IMR-90 (cell line): Measurements from ENCODE around the gene ZC3H7B. TPM values are rescaled to one million over a fixed set of nuclear protein-coding genes. Genes with fewer than 3 reads are reported as not detected.
A peak's percentile ranks its signal among the peaks of the same experiment; 100 is the strongest.

Experiments
- ATAC-seq: fragments of 200-7000 bp; cut with Tn5 transposase; 2 replicates; pipeline ENCODE4 v1.9.1; 2020; ENCODE audit warnings: low read depth, mild to moderate bottlenecking, moderate library complexity
- BruUV-seq: library from RNA; stranded (reverse); fragments of 400-500 nt; replicated peaks from 2 replicates; lab custom pipeline; 2021; lab: Mats Ljungman, UMichigan
- CTCF ChIA-PET: fragments of 300-600 bp; formaldehyde crosslinking; extraction: SDS; loops from one replicate; lab custom pipeline; 2021; ENCODE audit warnings: antibody characterized with exemption; lab: Yijun Ruan, JAX
- POLR2A ChIA-PET: fragments of 300-600 bp; sonication (Branson Sonifier 250); formaldehyde crosslinking; loops from one replicate; lab custom pipeline; 2022; ENCODE audit warnings: antibody characterized with exemption; ENCODE audit not compliant: unreplicated experiment; lab: Charles Lee
- DNase-seq: peaks from one replicate; pipeline ENCODE4 v3.0.0; 2013
- H2AFZ ChIP-seq: replicated peaks from 2 replicates; pipeline ENCODE3; 2013; ENCODE audit warnings: low read length, mild to moderate bottlenecking; ENCODE audit not compliant: poor library complexity
- H2AK5ac ChIP-seq: 2 replicates; pipeline ENCODE4 v1.6.1; 2013; ENCODE audit warnings: low read depth, low read length, inconsistent platforms
- H2AK9ac ChIP-seq: replicated peaks from 2 replicates; pipeline ENCODE3; 2013; ENCODE audit warnings: mild to moderate bottlenecking, low read depth, low read length, moderate library complexity; ENCODE audit not compliant: poor library complexity
- H2BK120ac ChIP-seq: 2 replicates; pipeline ENCODE4 v1.6.1; 2013; ENCODE audit warnings: low read depth, low read length, inconsistent platforms
- H2BK15ac ChIP-seq: 3 replicates; pipeline ENCODE4 v1.6.1; 2013; ENCODE audit warnings: low read depth, low read length, inconsistent platforms
- H2BK20ac ChIP-seq: 2 replicates; pipeline ENCODE4 v1.6.1; 2013; ENCODE audit warnings: low read depth, mild to moderate bottlenecking, inconsistent platforms, low read length, moderate library complexity
- H2BK5ac ChIP-seq: 2 replicates; pipeline ENCODE4 v1.6.1; 2013; ENCODE audit warnings: mild to moderate bottlenecking, low read depth, low read length, inconsistent platforms; ENCODE audit not compliant: poor library complexity, severe bottlenecking
- H3K14ac ChIP-seq: replicated peaks from 2 replicates; pipeline ENCODE4 v1.6.1; 2013; ENCODE audit warnings: low read depth, low read length, inconsistent platforms
- H3K18ac ChIP-seq: 2 replicates; pipeline ENCODE4 v1.6.1; 2013; ENCODE audit warnings: low read depth, low read length, control low read depth
- H3K23ac ChIP-seq: 2 replicates; pipeline ENCODE4 v1.6.1; 2013; ENCODE audit warnings: low read depth, low read length, inconsistent platforms
- H3K27ac ChIP-seq: 2 replicates; pipeline ENCODE4 v1.5.1; 2013; ENCODE audit warnings: mild to moderate bottlenecking, control low read depth, low read length; ENCODE audit not compliant: insufficient read depth
- H3K27me3 ChIP-seq: 2 replicates; pipeline ENCODE4 v1.6.1; 2013; ENCODE audit warnings: low read length; ENCODE audit not compliant: control insufficient read depth, insufficient read depth
- H3K36me3 ChIP-seq: 2 replicates; pipeline ENCODE4 v1.6.1; 2013; ENCODE audit warnings: low read length, mixed read lengths; ENCODE audit not compliant: control insufficient read depth, insufficient read depth
- H3K4ac ChIP-seq: 2 replicates; pipeline ENCODE4 v1.6.1; 2013; ENCODE audit warnings: low read depth, low read length, inconsistent platforms
- H3K4me1 ChIP-seq: 2 replicates; pipeline ENCODE4 v1.6.1; 2013; ENCODE audit warnings: low read length, mixed read lengths; ENCODE audit not compliant: control insufficient read depth, insufficient read depth
- H3K4me2 ChIP-seq: 2 replicates; pipeline ENCODE4 v1.6.1; 2013; ENCODE audit warnings: low read depth, mild to moderate bottlenecking, control low read depth, low read length, moderate library complexity
- H3K4me3 ChIP-seq: 2 replicates; pipeline ENCODE4 v1.5.1; 2013; ENCODE audit warnings: low read depth, mild to moderate bottlenecking, control low read depth, low read length, moderate library complexity; ENCODE audit not compliant: insufficient read depth
- H3K56ac ChIP-seq: 2 replicates; pipeline ENCODE4 v1.6.1; 2013; ENCODE audit warnings: low read length, inconsistent platforms; ENCODE audit not compliant: insufficient read depth; ENCODE audit errors: extremely low read depth
- H3K79me1 ChIP-seq, 2 experiments: 2 replicates each; pipeline ENCODE4 v1.6.1; 2013; ENCODE audit warnings: low read length in 2 of 2, inconsistent platforms in 1 of 2, low read depth in 1 of 2
- H3K9ac ChIP-seq: 2 replicates; pipeline ENCODE4 v1.6.1; 2013; ENCODE audit warnings: low read depth, low read length, control low read depth
- H3K9me1 ChIP-seq: 2 replicates; pipeline ENCODE4 v1.6.1; 2013; ENCODE audit warnings: low read length, inconsistent platforms; ENCODE audit not compliant: insufficient read depth
- H3K9me3 ChIP-seq: 2 replicates; pipeline ENCODE4 v1.6.1; 2013; ENCODE audit warnings: low read length; ENCODE audit not compliant: control insufficient read depth, insufficient read depth
- H4K20me1 ChIP-seq: 2 replicates; pipeline ENCODE4 v1.6.1; 2013; ENCODE audit warnings: low read length, inconsistent platforms; ENCODE audit not compliant: insufficient read depth
- H4K5ac ChIP-seq: 2 replicates; pipeline ENCODE4 v1.6.1; 2013; ENCODE audit warnings: mild to moderate bottlenecking, low read depth, low read length, control low read depth
- H4K8ac ChIP-seq, 2 experiments: 2 replicates each; pipeline ENCODE4 v1.6.1; 2013; ENCODE audit warnings: low read depth in 2 of 2, low read length in 2 of 2, control low read depth in 1 of 2, inconsistent platforms in 1 of 2
- H4K91ac ChIP-seq: 2 replicates; pipeline ENCODE4 v1.6.1; 2013; ENCODE audit warnings: low read depth, low read length, inconsistent platforms; ENCODE audit not compliant: insufficient read depth
- FOS ChIP-seq: fragments of 150-350 bp; IDR thresholded peaks from 2 replicates; pipeline ENCODE4 v1.6.1; 2016; ENCODE audit warnings: low read depth, low read length
- NFE2L2 ChIP-seq: fragments of 150-350 bp; IDR thresholded peaks from 2 replicates; pipeline ENCODE4 v1.6.1; 2016; ENCODE audit warnings: low read depth, mild to moderate bottlenecking, low read length
- WGBS, 2 experiments: methylation state at CpG; one replicate each; pipeline versions ENCODE4 v1.1.5 to v1.1.7; 2013; ENCODE audit warnings: missing lambda C conversion rate in 2 of 2; ENCODE audit not compliant: insufficient read length in 1 of 2; ENCODE audit errors: extremely low coverage in 2 of 2; 5-methylcytosine and 5-hydroxymethylcytosine counted together
- dilution Hi-C: fragments of 300-500 bp; cut with HindIII; formaldehyde crosslinking; loops from one replicate; pipeline ENCODE4 v1.14.3; 2018; ENCODE audit warnings: low sequenced_read_pairs; ENCODE audit not compliant: unreplicated experiment
- in situ Hi-C: fragments of 300-500 bp; cut with MboI; formaldehyde crosslinking; loops from 3 replicates; pipeline ENCODE4 v1.14.3; 2019; ENCODE audit warnings: low sequenced_read_pairs, inconsistent platforms, mixed read lengths
- intact Hi-C: fragments of 100-400 bp; cut with micrococcal nuclease; formaldehyde crosslinking; loops from 2 replicates; pipeline ENCODE4 v1.10.0; 2022
- polyA plus RNA-seq, 3 experiments: library from polyadenylated mRNA; depleted of rRNA; stranded (reverse); fragments of >200 nt; gene quantifications; 2 replicates each; pipeline ENCODE4 v1.2.3, GENCODE V29; 2012; ENCODE audit warnings: low replicate concordance in 1 of 3
- total RNA-seq: library from RNA; depleted of rRNA; stranded (reverse); fragments of >200 nt; gene quantifications from 2 replicates; pipeline ENCODE4 v1.2.3, GENCODE V29; 2012
- TF ChIP-seq, protein P1 (sequence below): conservative IDR thresholded peaks from 2 replicates; pipeline ENCODE4 v1.5.1; 2012; ENCODE audit warnings: mild to moderate bottlenecking, low read depth, low read length, improper control_type of control experiment

Gene ZC3H7B
- total and polyA plus RNA-seq, 2 of the 4 experiments (the other 2 are of a cell fraction) = 37.6 to 72.3 TPM

DNA sequence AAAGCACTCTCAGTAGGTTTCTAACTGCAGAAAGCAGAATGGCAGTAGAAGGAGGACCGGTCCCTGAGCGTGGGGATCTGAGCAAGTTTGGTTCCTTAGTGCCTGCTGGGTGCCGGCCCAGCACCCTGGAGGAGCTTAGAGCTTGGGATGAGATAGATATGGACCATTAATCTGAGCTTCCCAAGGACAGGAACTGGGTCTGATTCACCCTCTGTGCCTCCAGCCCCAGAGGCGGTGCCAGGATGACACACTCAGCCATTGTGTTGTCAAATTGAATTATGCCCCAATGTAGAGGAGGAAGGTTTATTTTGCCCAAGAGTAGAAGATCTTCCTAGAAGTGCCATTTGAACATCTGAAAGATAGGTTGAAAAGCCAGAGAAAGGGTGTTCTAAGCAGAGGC is 4.3 kb downstream of the ZC3H7B start:
- dilution Hi-C loops = no loop called here
- intact Hi-C loops = no loop called here
- Histone ChIP-seq H2BK5ac (peak overlapping the region; percentile 43), H4K5ac (peak overlapping the region; percentile 43; the same call in 1 of the 2 replicates), H2BK20ac (no peak overlapping the region), H3K4me2 (peak overlapping the region; percentile 64), H3K23ac (peak overlapping the region; percentile 67; the same call in 1 of the 2 replicates), H2BK120ac (no peak overlapping the region; the same call in 1 of the 2 replicates), H3K79me1 (peaks cover 17 to 58% of the 10 kb centered on the region in 2 experiments; a peak in 3 of 4 replicates), H3K9me1 (peaks cover 18% of the 10 kb centered on the region), H4K91ac (peak overlapping the region; percentile 61; the same call in 1 of the 2 replicates), H2AFZ (no peak overlapping the region), H3K9me3 (no peaks in the 10 kb centered on the region), H3K27me3 (no peaks in the 10 kb centered on the region), H4K20me1 (peaks cover 53% of the 10 kb centered on the region), H3K36me3 (peaks cover 19% of the 10 kb centered on the region), H3K18ac (peak overlapping the region; percentile 33; the same call in 1 of the 2 replicates), H3K14ac (no peak overlapping the region; the same call in 1 of the 2 replicates), H2AK9ac (no peak overlapping the region), H2BK15ac (no peak overlapping the region), H4K8ac (peak overlapping the region in 1 of 2 experiments; percentile 49; a peak in 1 of 4 replicates), H2AK5ac (peak overlapping the region; percentile 35; the same call in 1 of the 2 replicates), H3K4me1 (peaks cover 23% of the 10 kb centered on the region), H3K27ac (peak overlapping the region; percentile 34), H3K4me3 (no peak overlapping the region), H3K9ac (no peak overlapping the region), H3K56ac (no peak overlapping the region), H3K4ac (peak overlapping the region; percentile 34)
- peak; percentile 73 for DNase-seq
- BruUV-seq = no TSS peak
- WGBS, 2 experiments = 100% methylated on average over 1 of the region's 4 CpGs; no CpG with 5 or more reads in 1 of the 2 experiments
- POLR2A ChIA-PET = no interaction called here
- no peak for TF ChIP-seq FOS
- TF ChIP-seq, protein P1, sequence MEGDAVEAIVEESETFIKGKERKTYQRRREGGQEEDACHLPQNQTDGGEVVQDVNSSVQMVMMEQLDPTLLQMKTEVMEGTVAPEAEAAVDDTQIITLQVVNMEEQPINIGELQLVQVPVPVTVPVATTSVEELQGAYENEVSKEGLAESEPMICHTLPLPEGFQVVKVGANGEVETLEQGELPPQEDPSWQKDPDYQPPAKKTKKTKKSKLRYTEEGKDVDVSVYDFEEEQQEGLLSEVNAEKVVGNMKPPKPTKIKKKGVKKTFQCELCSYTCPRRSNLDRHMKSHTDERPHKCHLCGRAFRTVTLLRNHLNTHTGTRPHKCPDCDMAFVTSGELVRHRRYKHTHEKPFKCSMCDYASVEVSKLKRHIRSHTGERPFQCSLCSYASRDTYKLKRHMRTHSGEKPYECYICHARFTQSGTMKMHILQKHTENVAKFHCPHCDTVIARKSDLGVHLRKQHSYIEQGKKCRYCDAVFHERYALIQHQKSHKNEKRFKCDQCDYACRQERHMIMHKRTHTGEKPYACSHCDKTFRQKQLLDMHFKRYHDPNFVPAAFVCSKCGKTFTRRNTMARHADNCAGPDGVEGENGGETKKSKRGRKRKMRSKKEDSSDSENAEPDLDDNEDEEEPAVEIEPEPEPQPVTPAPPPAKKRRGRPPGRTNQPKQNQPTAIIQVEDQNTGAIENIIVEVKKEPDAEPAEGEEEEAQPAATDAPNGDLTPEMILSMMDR = no peak
- TF ChIP-seq NFE2L2 = no peak
- CTCF ChIA-PET = no interaction called here
- ATAC-seq = peak; percentile 35
- in situ Hi-C loops = no loop called here
